NCI-H460 (cell line): Measurements from ENCODE around the gene ZNF678. TPM values are rescaled to one million over a fixed set of nuclear protein-coding genes. Genes with fewer than 3 reads are reported as not detected.
"Not testable (repeated sequence)": the region's sequence is repeated elsewhere in the genome, so short reads cannot be mapped to it uniquely, and the experiment has no call there.

Experiments used
- DNase-seq: peaks from one replicate; pipeline ENCODE4 v3.0.0-alpha.2; 2016; ENCODE audit warnings: low read depth; ENCODE audit errors: extremely low read depth
- small RNA-seq, 2 experiments: library from RNA; depleted of rRNA; stranded (forward); fragments of <200 nt; gene quantifications; one replicate each; pipeline ENCODE3, GENCODE V24; 2014
- total RNA-seq: library from RNA; depleted of rRNA; stranded (reverse); fragments of >200 nt; shearing (Covaris generic); gene quantifications from 2 replicates; pipeline ENCODE4 v1.2.3, GENCODE V29; 2014; rRNA removed

Gene ZNF678
- total RNA-seq, 1 experiment from 2014 or later, result 24.2 TPM

- DNase-seq, result no peak
These were observed 144.5 kb downstream of the ZNF678 start for GRCh38 chr1:227707846-227708245.

- no peak for DNase-seq
These were observed 146.1 kb downstream of the ZNF678 start for GRCh38 chr1:227709451-227709850.

GRCh38 chr1:227710474-227710873 lies 147.1 kb downstream of the ZNF678 start:
- DNase-seq, result not testable (repeated sequence)

GRCh38 chr1:227712648-227713047 lies 149.3 kb downstream of the ZNF678 start:
- DNase-seq, result no peak

- DNase-seq, result no peak
These were observed 155.6 kb downstream of the ZNF678 start for GRCh38 chr1:227718932-227719331.

- no peak for DNase-seq
These were observed 160.1 kb downstream of the ZNF678 start for GRCh38 chr1:227723474-227723873.

GRCh38 chr1:227725046-227725445 lies 161.7 kb downstream of the ZNF678 start:
- DNase-seq, result no peak

GRCh38 chr1:227726318-227726717 lies 163.0 kb downstream of the ZNF678 start:
- no peak for DNase-seq

Small RNA genes lying within 50 kb of the gene (small RNA-seq; reads per million reads assigned to genes)
- gene RNA5SP77, result 0.08 to 1.9 reads per million in 2 experiments

Other genes starting within 250 kb of the ZNF678 start
- gene CDC42BPA, start 245.1 kb upstream of the ZNF678 start, total RNA-seq, result 67.7 and 77.7 TPM in 2 replicates
- 15.9 and 22.0 TPM in 2 replicates for gene JMJD4, start 171.7 kb downstream of the ZNF678 start, total RNA-seq
- 44.1 and 47.2 TPM in 2 replicates for gene SNAP47, start 171.9 kb downstream of the ZNF678 start, total RNA-seq